NCI-H748 treated with DMSO at 0.1 percent for 48 hours (cell line): ENCODE measurements around the gene OR6C4.
"Not testable (repeated sequence)": the region's sequence is repeated elsewhere in the genome, so short reads cannot be mapped to it uniquely, and the experiment has no call there.

ENCODE experiments used
- DNase-seq: peaks from one replicate; lab custom pipeline; 2025; lab: John Stamatoyannopoulos, UW

Gene OR6C4

DNA sequence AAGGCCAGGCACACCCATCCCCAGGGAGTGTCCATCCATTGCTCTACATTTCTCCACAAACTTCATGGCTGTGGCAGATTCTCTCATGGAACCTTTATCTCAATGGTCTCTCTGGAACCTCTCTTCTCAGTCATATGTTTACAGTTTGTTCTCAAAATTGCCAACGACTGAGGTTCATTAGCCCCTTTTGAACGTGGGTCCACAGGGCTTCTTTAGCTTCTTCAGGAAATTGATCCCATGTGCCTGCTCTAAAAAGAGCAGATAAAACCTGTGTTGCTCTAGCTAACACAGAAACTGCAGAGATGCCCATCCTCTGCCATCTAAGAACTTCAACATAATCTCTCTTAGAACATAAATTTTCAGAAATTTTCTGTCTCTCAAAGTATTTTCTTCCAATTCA lies at the start of gene OR6C4:
Gene OR6C4 (plus strand): TSS at position 301 of the 400 bp plus-strand sequence. CDS start 1,625 bp downstream, outside the sequence.
- no peak for DNase-seq

DNA sequence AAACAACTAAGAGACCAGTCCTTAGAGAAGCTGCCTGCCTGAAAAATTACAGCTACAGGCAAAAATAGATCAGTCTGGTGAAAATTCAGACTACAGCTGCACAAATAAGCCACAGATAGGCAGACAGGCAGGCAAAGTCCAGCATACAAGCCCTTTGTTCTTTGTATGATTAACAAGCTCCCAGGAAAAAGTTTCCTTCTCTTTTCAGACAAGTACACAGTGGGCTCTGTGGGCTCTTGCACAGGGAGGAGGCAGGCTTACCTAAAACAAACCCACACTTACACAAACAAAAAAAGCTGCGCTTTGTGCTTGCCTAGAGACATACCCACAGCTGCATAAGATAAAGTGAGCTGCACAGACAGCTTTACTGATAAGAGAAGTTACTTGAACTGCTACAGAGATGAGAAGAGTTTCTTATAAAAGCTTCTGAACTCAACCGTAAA lies 49.6 kb upstream of the OR6C4 start:
- DNase-seq = no peak

DNA sequence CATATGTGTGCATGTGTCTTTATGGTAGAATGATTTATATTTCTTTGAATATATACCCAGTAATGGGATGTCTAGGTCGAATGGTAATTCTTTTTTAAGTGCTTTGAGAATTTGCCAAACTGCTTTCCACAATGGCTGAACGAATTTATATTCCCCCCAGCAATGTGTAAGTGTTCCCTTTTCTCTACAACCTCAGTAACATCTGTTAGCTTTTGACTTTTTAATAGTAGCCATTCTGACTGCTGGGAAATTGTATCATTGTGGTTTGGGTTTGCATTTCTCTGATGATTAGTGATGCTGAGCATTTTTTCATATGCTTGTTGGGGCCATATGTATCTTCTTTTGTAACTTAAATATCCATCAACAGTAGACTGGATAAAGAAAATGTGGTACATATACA lies 47.8 kb upstream of the OR6C4 start:
- no peak for DNase-seq

DNA sequence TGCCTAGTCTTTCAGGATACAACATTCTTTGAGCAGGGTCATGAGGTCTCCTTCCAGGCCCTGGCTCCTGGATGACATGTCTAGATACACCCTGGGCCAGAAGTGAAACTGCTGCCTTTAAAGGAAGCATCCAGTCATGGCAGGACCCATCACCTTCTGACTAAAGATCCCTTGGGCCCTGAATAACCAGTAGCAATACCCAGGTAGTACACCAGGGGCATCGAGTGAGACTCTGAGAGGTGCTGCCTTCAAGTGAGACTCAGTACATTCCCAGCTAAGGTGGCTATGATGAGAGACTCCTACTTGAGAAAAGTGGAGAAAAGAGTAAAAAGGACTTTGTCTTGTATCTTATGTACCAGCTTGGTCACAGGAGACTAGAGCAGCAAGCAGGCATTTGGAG lies 33.7 kb upstream of the OR6C4 start:
- no peak for DNase-seq

DNA sequence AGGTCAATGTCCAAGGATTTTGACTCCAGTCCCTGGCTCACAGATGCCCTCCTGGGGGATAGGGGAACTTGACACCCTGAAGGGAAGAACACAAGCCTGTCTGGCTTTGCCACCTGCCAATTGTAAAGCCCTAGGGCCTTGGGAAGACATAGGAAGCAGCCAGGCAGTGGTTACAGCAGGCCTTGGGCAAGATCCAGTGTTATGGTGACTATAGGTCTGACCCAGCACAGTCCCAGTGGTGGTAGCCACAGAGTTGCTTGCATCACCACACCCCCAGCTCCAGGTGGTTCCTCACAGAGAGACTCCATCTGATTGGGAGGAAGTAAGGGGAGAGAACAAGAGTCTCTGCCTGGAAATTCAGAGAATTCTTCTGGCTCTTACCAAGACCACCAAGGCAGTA lies 33.0 kb upstream of the OR6C4 start:
- no peak for DNase-seq

DNA sequence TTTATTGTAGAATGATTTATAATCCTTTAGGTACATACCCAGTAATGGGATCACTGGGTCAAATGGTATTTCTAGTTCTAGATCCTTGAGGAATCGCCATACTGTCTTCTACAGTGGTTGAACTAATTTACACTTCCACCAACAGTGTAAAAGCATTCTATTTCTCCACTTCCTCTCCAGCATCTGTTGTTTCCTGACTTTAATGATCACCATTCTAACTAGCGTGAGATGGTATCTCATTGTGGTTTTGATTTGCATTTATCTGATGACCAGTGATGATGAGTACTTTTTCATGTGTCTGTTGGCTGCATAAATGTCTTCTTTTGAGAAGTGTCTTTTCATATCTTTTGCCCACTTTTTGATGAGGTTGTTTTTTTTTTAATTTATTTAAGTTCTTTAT lies 1.2 kb upstream of the OR6C4 start:
- DNase-seq = not testable (repeated sequence)

DNA sequence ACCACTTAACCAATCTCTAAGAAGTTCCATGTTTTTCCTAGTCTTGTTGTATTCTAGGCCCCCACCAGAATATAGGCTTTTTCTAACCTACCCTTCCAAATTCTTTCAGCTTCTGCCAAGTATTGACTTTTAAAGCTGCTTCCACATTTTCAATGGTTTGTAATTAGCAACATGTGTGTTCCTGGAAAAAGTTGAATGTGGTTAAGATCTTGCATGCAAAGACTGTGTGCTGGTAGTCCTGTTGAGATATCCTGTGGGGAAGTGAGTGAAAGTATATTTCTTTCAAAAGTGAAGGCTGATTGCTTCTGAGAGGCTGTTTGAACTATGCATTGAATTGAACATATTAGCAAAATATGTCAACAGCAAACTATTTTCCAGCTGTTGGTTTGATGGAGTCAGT lies 646 bp upstream of the OR6C4 start:
- DNase-seq = no peak

DNA sequence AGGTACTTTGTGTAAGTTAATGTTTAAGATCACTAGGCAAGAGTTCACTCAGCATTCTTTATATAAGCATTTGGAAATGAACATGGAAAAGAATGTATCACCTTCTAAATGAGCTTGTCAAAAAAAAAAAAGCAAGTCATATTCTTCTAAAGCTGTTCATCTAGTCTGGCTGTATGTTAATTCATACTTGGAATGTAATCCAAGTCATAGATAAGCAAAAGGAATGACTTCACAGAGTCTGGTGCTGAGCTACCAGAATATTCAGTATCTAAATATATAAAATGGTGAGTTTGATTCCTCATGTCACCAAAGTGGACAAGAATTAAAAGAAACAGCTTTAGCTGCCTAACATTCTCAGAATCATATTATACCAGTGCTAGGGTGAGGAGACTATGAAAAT lies 4.9 kb downstream of the OR6C4 start:
- DNase-seq = no peak

DNA sequence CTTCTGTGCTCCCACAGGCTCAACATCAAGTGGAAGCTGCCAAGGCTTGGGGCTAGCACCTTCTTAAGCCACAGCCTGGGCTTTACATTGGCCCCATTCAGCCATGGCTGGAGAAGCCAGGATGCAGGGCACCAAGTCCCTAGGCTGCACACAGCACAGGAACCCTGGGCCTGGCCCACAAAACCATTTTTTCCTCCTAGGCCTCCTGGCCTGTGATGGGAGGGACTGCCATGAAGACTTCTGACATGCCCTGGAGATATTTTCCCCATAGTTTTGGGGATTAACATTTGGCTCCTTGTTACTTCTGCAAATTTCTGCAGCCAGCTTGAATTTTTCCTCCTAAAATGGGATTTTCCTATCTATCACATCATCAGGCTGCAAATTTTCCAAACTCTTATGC lies 20.7 kb downstream of the OR6C4 start:
- not testable (repeated sequence) for DNase-seq

DNA sequence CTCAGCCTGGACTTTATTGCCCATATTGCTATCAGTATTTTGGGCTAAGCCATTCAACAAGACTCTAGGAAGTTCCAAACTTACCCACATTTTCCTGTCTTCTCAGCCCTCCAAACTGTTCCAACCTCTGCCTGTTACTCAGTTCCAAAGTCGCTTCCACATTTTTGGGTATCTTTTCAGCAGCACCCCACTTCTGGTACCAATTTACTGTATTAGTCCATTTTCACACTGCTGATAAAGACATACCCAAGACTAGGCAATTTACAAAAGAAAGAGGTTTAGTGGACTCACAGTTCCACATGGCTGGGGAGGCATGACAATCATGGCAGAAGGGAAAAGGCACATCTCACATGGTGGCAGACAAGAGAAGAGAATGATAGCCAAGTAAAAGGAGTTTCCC lies 21.3 kb downstream of the OR6C4 start:
- DNase-seq = not testable (repeated sequence)

DNA sequence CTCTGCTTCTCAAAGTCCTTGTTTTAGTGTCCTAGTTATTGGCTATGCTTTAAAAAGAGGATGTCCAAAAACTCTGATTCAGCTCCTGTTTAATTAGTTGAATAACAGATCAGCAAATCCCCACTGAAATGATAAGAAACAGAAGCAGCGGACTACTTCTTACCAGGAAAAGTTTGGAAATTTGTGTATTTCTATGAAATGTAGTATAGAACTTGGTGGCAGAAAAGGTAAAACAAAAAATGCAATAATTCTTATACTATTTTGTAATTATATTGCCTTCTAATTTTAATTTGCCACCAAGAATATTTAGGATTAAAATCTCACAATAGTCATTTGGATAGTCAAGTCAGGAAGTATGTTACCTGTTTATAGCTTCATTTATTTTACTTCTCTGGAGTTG lies 22.8 kb downstream of the OR6C4 start, which contains the start of gene OR2AP1:
Gene OR2AP1 (plus strand): TSS at position 301 of the 400 bp plus-strand sequence. CDS start 1,947 bp downstream, outside the sequence.
- no peak for DNase-seq

DNA sequence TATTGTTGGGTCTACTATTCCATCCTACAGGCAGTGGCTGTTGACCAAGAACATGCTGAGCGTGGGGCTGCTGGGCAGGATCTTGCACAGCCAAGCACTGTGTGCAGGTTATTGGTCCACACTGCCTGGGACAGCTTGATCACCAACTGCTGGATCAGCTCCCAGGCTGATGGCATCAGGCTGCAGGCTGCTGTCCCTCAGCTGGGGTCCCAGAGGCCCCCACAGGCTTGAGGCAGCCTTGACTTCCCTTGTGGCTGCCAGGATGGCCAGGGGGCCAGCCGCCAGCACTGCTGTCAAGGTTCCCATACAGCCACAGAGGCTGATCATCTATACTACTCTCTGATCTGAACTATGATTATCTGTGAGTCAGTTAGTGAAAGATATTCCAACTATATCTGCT lies 32.7 kb downstream of the OR6C4 start:
- no peak for DNase-seq

DNA sequence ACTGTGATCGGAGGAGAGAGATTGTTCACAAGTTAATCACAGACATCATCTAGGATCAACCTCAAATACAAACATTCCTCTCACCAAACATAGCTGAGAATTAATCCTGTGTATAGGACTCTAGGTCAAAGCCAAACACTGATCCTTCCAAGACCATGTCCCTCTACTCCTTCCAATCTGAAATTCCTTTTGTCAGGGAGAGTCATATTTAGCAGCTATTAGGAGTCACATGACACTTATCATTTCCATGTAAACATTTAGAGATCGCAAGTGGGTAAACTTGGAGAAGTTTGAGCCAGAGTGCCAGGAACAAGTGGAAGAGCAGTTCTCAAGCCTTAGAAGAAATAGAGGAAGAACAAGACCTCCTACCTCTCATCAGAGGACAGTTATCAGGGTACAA lies 36.4 kb downstream of the OR6C4 start:
- no peak for DNase-seq

DNA sequence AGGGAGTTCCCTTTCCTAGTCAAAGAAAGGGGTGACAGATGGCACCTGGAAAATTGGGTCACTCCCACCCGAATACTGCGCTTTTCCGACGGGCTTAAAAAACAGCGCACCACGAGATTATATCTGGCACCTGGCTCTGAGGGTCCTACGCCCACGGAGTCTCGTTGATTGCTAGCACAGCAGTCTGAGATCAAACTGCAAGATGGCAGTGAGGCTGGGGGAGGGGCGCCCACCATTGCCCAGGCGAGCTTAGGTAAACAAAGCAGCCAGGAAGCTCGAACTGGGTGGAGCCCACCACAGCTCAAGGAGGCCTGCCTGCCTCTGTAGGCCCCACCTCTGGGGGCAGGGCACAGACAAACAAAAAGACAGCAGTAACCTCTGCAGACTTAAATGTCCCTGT lies 40.8 kb downstream of the OR6C4 start:
- DNase-seq = not testable (repeated sequence)
